HCT116 (cell line): ENCODE results near the gene HAVCR2. TPM values are rescaled to one million over a fixed set of nuclear protein-coding genes. Genes with fewer than 3 reads are reported as not detected.

Experiments used
- ATAC-seq: fragments of 200-7000 bp; cut with Tn5 transposase; 2 replicates; pipeline ENCODE4 v1.9.1; 2020; ENCODE audit warnings: mild to moderate bottlenecking, moderate library complexity
- BruUV-seq: library from RNA; stranded (reverse); fragments of 400-500 nt; replicated peaks from 2 replicates; lab custom pipeline; 2021; lab: Mats Ljungman, UMichigan
- CTCF ChIA-PET: fragments of 300-600 bp; sonication (Branson Sonifier 250); formaldehyde crosslinking; loops from one replicate; lab custom pipeline; 2021; ENCODE audit warnings: antibody characterized with exemption; lab: Charles Lee
- POLR2A ChIA-PET: fragments of 300-600, 350-600 bp; sonication (Branson Sonifier 250); formaldehyde crosslinking; loops from one replicate; lab custom pipeline; 2021; ENCODE audit warnings: antibody characterized with exemption; lab: Charles Lee
- RAD21 ChIA-PET, 2 experiments: fragments of 300-600 bp; sonication (Branson Sonifier 250); formaldehyde crosslinking; loops; one replicate each; lab custom pipeline; 2023; ENCODE audit warnings: low total read pairs in 2 of 2; ENCODE audit not compliant: uncharacterized antibody in 2 of 2, unreplicated experiment in 2 of 2, low non-redundant PET in 1 of 2; lab: Charles Lee
- DNase-seq: peaks from one replicate; pipeline ENCODE4 v3.0.0-alpha.2; 2010; ENCODE audit warnings: low read depth, low spot score
- H2AFZ ChIP-seq: fragments of 200-600 bp; shearing (Covaris generic), sonication (generic); 2 replicates; pipeline ENCODE4 v1.6.1; 2017; ENCODE audit warnings: low read depth, mixed run types, mixed read lengths, antibody characterized with exemption, low read length; ENCODE audit not compliant: poor library complexity, severe bottlenecking
- H3K27ac ChIP-seq: 2 replicates; pipeline ENCODE4 v1.5.1; 2012; ENCODE audit warnings: low read depth, low read length
- H3K27me3 ChIP-seq: fragments of 200-600 bp; sonication (generic); 2 replicates; pipeline ENCODE4 v1.6.1; 2016; ENCODE audit warnings: mixed run types, low read length, mixed read lengths; ENCODE audit not compliant: insufficient read depth
- H3K36me3 ChIP-seq, 2 experiments: fragments of 200-500 bp in 1 of 2; fragments of 200-600 bp in 1 of 2; sonication (Bioruptor generic) in 1 of 2; sonication (generic) in 1 of 2; 2 replicates each; pipeline versions ENCODE4 v1.5.1 to v1.6.1; 2014 to 2016; ENCODE audit warnings: low read length in 2 of 2, inconsistent platforms in 1 of 2, mixed read lengths in 1 of 2, mixed run types in 1 of 2; ENCODE audit not compliant: insufficient read depth in 2 of 2, control insufficient read depth in 1 of 2
- H3K4me1 ChIP-seq, 2 experiments: fragments of 200-600 bp in 1 of 2; sonication (generic) in 1 of 2; 2 replicates each; pipeline versions ENCODE4 v1.5.1 to v1.6.1; 2012 to 2017; ENCODE audit warnings: low read length in 2 of 2, inconsistent platforms in 1 of 2, mild to moderate bottlenecking in 1 of 2, mixed read lengths in 1 of 2, mixed run types in 1 of 2, moderate library complexity in 1 of 2; ENCODE audit not compliant: insufficient read depth in 2 of 2, control insufficient read depth in 1 of 2
- H3K4me2 ChIP-seq: fragments of 200-600 bp; sonication (generic); 2 replicates; pipeline ENCODE4 v1.6.1; 2017; ENCODE audit warnings: mixed run types, low read length, mixed read lengths
- H3K4me3 ChIP-seq, 2 experiments: fragments of 200-600 bp in 1 of 2; sonication (generic) in 1 of 2; replicated peaks in 1 of 2; 2 replicates each; pipeline ENCODE4 v1.5.1; 2011 to 2016; ENCODE audit warnings: low read length in 2 of 2, control low read depth in 1 of 2, low read depth in 1 of 2, mild to moderate bottlenecking in 1 of 2, mixed read lengths in 1 of 2, mixed run types in 1 of 2
- H3K79me2 ChIP-seq: fragments of 200-600 bp; sonication (generic); 2 replicates; pipeline ENCODE4 v1.6.1; 2017; ENCODE audit warnings: mild to moderate bottlenecking, mixed run types, low read length, moderate library complexity, mixed read lengths; ENCODE audit not compliant: insufficient read depth
- H3K9ac ChIP-seq: fragments of 200-600 bp; sonication (generic); 2 replicates; pipeline ENCODE4 v1.6.1; 2016; ENCODE audit warnings: low read length, mixed read lengths
- H3K9me2 ChIP-seq: fragments of 200-600 bp; sonication (generic), shearing (Covaris generic); 2 replicates; pipeline ENCODE4 v1.6.1; 2017; ENCODE audit warnings: mixed run types, mild to moderate bottlenecking, moderate library complexity; ENCODE audit not compliant: insufficient read depth
- H3K9me3 ChIP-seq, 2 experiments: fragments of 200-500 bp in 1 of 2; fragments of 200-600 bp in 1 of 2; sonication (Bioruptor generic) in 1 of 2; sonication (generic) in 1 of 2; 2 replicates each; pipeline ENCODE4 v1.6.1; 2014 to 2017; ENCODE audit warnings: low read length in 2 of 2, mixed read lengths in 2 of 2, inconsistent platforms in 1 of 2, low read depth in 1 of 2, mild to moderate bottlenecking in 1 of 2, mixed run types in 1 of 2, moderate library complexity in 1 of 2; ENCODE audit not compliant: control insufficient read depth in 1 of 2, insufficient read depth in 1 of 2
- H4K20me1 ChIP-seq: fragments of 200-600 bp; sonication (generic), shearing (Covaris generic); 2 replicates; pipeline ENCODE4 v1.6.1; 2017; ENCODE audit warnings: mixed run types, mild to moderate bottlenecking, moderate library complexity; ENCODE audit not compliant: insufficient read depth
- CBX3 ChIP-seq: IDR thresholded peaks from 2 replicates; pipeline ENCODE4 v1.6.1; 2012; ENCODE audit warnings: low read depth
- CEBPB ChIP-seq: IDR thresholded peaks from 2 replicates; pipeline ENCODE4 v1.6.1; 2012; ENCODE audit warnings: low read depth
- EGR1 ChIP-seq: IDR thresholded peaks from 2 replicates; pipeline ENCODE4 v1.6.1; 2012; ENCODE audit warnings: low read depth
- ELF1 ChIP-seq: IDR thresholded peaks from 2 replicates; pipeline ENCODE4 v1.6.1; 2012; ENCODE audit warnings: low read depth, borderline replicate concordance
- EZH2phosphoT487 ChIP-seq: fragments of 200-600 bp; IDR thresholded peaks from 2 replicates; pipeline ENCODE4 v1.6.1; 2018; ENCODE audit warnings: antibody characterized with exemption, borderline replicate concordance
- FOSL1 ChIP-seq: IDR thresholded peaks from 2 replicates; pipeline ENCODE4 v1.6.1; 2012; ENCODE audit warnings: low read depth
- JUND ChIP-seq: IDR thresholded peaks from 2 replicates; pipeline ENCODE4 v1.6.1; 2012
- RAD21 ChIP-seq: IDR thresholded peaks from 2 replicates; pipeline ENCODE4 v1.6.1; 2012; ENCODE audit warnings: low read depth, mild to moderate bottlenecking
- REST ChIP-seq: IDR thresholded peaks from 2 replicates; pipeline ENCODE4 v1.6.1; 2012; ENCODE audit warnings: low read depth
- SIN3A ChIP-seq: IDR thresholded peaks from 2 replicates; pipeline ENCODE4 v1.6.1; 2012; ENCODE audit warnings: low read depth
- SP1 ChIP-seq: IDR thresholded peaks from 2 replicates; pipeline ENCODE4 v1.6.1; 2012; ENCODE audit warnings: low read depth
- SRF ChIP-seq: IDR thresholded peaks from 2 replicates; pipeline ENCODE4 v1.6.1; 2012; ENCODE audit warnings: low read depth
- YY1 ChIP-seq: IDR thresholded peaks from 2 replicates; pipeline ENCODE4 v1.6.1; 2011; ENCODE audit warnings: low read length, low read depth, moderate library complexity, mild to moderate bottlenecking; ENCODE audit not compliant: insufficient replicate concordance; ENCODE audit errors: extremely low read depth
- ZBTB33 ChIP-seq: IDR thresholded peaks from 2 replicates; pipeline ENCODE4 v1.6.1; 2011; ENCODE audit warnings: mild to moderate bottlenecking, low read length, moderate library complexity; ENCODE audit not compliant: insufficient replicate concordance; ENCODE audit errors: extremely low read depth
- ZFX ChIP-seq: fragments of 450-650 bp; IDR thresholded peaks from 2 replicates; pipeline ENCODE4 v1.6.1; 2017
- ZNF274 ChIP-seq: fragments of 200-500 bp; sonication (Bioruptor generic); IDR thresholded peaks from 2 replicates; pipeline ENCODE4 v1.6.1; 2014; ENCODE audit warnings: mild to moderate bottlenecking, low read depth, low read length, inconsistent platforms
- intact Hi-C: fragments of 100-400 bp; cut with micrococcal nuclease; formaldehyde crosslinking; loops from 2 replicates; pipeline ENCODE4 v1.10.0; 2022
- total RNA-seq: library from RNA; stranded (reverse); gene quantifications from one replicate; pipeline ENCODE4 v1.2.1, GENCODE V29; 2021; ENCODE audit not compliant: unreplicated experiment

The HAVCR2 gene
- total RNA-seq, 1 experiment from 2014 or later, result 0.07 TPM

- intact Hi-C loops, result no loop called here
- TF ChIP-seq EGR1 (no peak), JUND (no peak), ZNF274 (no peak), SIN3A (no peak), FOSL1 (no peak), RAD21 (no peak), ELF1 (no peak), CBX3 (no peak), SRF (no peak), SP1 (no peak), ZBTB33 (no peak), REST (no peak), YY1 (no peak), CEBPB (no peak), ZFX (no peak), EZH2phosphoT487 (no peak)
- TF ChIP-seq, all 23 proteins: peak for 0
- Histone ChIP-seq H2AFZ (no peak overlapping the region), H3K9me3 (no peaks in the 10 kb centered on the region), H3K27ac (no peak overlapping the region), H3K36me3 (no peaks in the 10 kb centered on the region), H3K4me2 (no peak overlapping the region), H3K9ac (no peak overlapping the region), H4K20me1 (no peaks in the 10 kb centered on the region), H3K4me3 (no peak overlapping the region), H3K79me2 (no peaks in the 10 kb centered on the region), H3K4me1 (no peaks in the 10 kb centered on the region), H3K27me3 (no peaks in the 10 kb centered on the region), H3K9me2 (no peaks in the 10 kb centered on the region)
- POLR2A ChIA-PET, result no interaction called here
- CTCF ChIA-PET, result no interaction called here
- ATAC-seq (no peak), DNase-seq (no peak)
- RAD21 ChIA-PET, result no interaction called here
- BruUV-seq, result no TSS peak
These were observed 7.7 kb upstream of the HAVCR2 start for GRCh38 chr5:157116483-157116954.
